SKM-1 (cell line): ENCODE results near the gene KRTAP10-11.
"Not testable (repeated sequence)": the region's sequence is repeated elsewhere in the genome, so short reads cannot be mapped to it uniquely, and the experiment has no call there.

ENCODE experiments used
- DNase-seq: peaks from one replicate; lab custom pipeline; 2025; ENCODE audit not compliant: unreplicated experiment; lab: John Stamatoyannopoulos, UW

Gene KRTAP10-11

GRCh38 chr21:44661567-44661966, 15.4 kb downstream of the KRTAP10-11 start:
- not testable (repeated sequence) for DNase-seq

- no peak for DNase-seq
Measured at GRCh38 chr21:44664691-44665090, 18.5 kb downstream of the KRTAP10-11 start.

- no peak for DNase-seq
Measured at GRCh38 chr21:44666401-44667320, 20.4 kb downstream of the KRTAP10-11 start, which contains the start of gene KRTAP12-2. Gene KRTAP12-2 (minus strand): TSS chr21:44666927. CDS start chr21:44666886, 41 bp downstream.

- DNase-seq: no peak
Measured at GRCh38 chr21:44667612-44668011, 21.4 kb downstream of the KRTAP10-11 start.

GRCh38 chr21:44670642-44671432, 24.6 kb downstream of the KRTAP10-11 start:
- no peak for DNase-seq

- DNase-seq: no peak
Measured at GRCh38 chr21:44671911-44672310, 25.7 kb downstream of the KRTAP10-11 start.

- DNase-seq: no peak
Measured at GRCh38 chr21:44677881-44678280, 31.7 kb downstream of the KRTAP10-11 start.

GRCh38 chr21:44681152-44681551, 34.9 kb downstream of the KRTAP10-11 start:
- no peak for DNase-seq

- DNase-seq: no peak
Measured at GRCh38 chr21:44681861-44682579, 35.8 kb downstream of the KRTAP10-11 start, which contains the start of gene KRTAP12-1. Gene KRTAP12-1 (minus strand): TSS chr21:44682163. CDS start chr21:44682123, 40 bp downstream.

GRCh38 chr21:44682580-44683151, 36.5 kb downstream of the KRTAP10-11 start:
- DNase-seq: no peak

- DNase-seq: no peak
Measured at GRCh38 chr21:44684077-44684476, 37.9 kb downstream of the KRTAP10-11 start.

GRCh38 chr21:44684483-44684882, 38.3 kb downstream of the KRTAP10-11 start:
- no peak for DNase-seq

GRCh38 chr21:44685050-44685449, 38.8 kb downstream of the KRTAP10-11 start:
- DNase-seq: not testable (repeated sequence)

- no peak for DNase-seq
Measured at GRCh38 chr21:44686000-44686781, 40.0 kb downstream of the KRTAP10-11 start.

- no peak for DNase-seq
Measured at GRCh38 chr21:44686843-44687561, 40.8 kb downstream of the KRTAP10-11 start.

- DNase-seq: no peak
Measured at GRCh38 chr21:44687671-44688070, 41.5 kb downstream of the KRTAP10-11 start.

GRCh38 chr21:44689740-44690139, 43.5 kb downstream of the KRTAP10-11 start:
- not testable (repeated sequence) for DNase-seq

- no peak for DNase-seq
Measured at GRCh38 chr21:44691686-44692085, 45.5 kb downstream of the KRTAP10-11 start.
